ENCODE measurements around the gene MRPL47. TPM values are rescaled to one million over a fixed set of nuclear protein-coding genes. Genes with fewer than 3 reads are reported as not detected.

Gene MRPL47
- total and polyA plus RNA-seq, 9 of the 15 experiments (the other 6 are each of a cell fraction or from before 2014, with no cell fraction given), result 101 to 437 (median 141) TPM

- no peak for TF ChIP-seq NR3C1 (CRISPR knock-in tag; IDR thresholded peaks at IDR 0.05)
- TF ChIP-seq HDAC2 (IDR thresholded peaks at IDR 0.05), result no peak
- peak; percentile 63; the same call in 1 of the 2 replicates for TF ChIP-seq ARID2 (IDR thresholded peaks at IDR 0.05)
- no peak for TF ChIP-seq BRCA1 (IDR thresholded peaks at IDR 0.05)
- no peak for TF ChIP-seq BRCA1 (CRISPR knock-in tag; IDR thresholded peaks at IDR 0.05)
- TF ChIP-seq FOXK2 (conservative IDR thresholded peaks at IDR 0.05 in 1 of 2, IDR thresholded peaks at IDR 0.05 in 1 of 2; ENCODE audit: low read depth in 2 of 2), result 0 out of 4 replicates have a peak, but pooled peaks of 1 of the 2 experiments have one; percentile 28
- no peak for TF ChIP-seq BDP1 (IDR thresholded peaks at IDR 0.05; ENCODE audit: insufficient read depth, insufficient read length)
- peak; percentile 90 to 92 for TF ChIP-seq RAD21 (CRISPR knock-in tag; conservative IDR thresholded peaks at IDR 0.05 in 1 of 2, IDR thresholded peaks at IDR 0.05 in 1 of 2)
- TF ChIP-seq HDGF (IDR thresholded peaks at IDR 0.05), result no peak
- peak; percentile 79 to 93 (median 86) for TF ChIP-seq CTCF (IDR thresholded peaks at IDR 0.05 in 2 of 3, conservative IDR thresholded peaks at IDR 0.05 in 1 of 3; ENCODE audit: insufficient read depth in 2 of 3, low read depth in 1 of 3, low read length in 3 of 3)
- no peak for TF ChIP-seq CGGBP1 (CRISPR knock-in tag; IDR thresholded peaks at IDR 0.05)
Observed at GRCh38 chr3:179558742-179559364, 45.6 kb downstream of the MRPL47 start (continued).
